IMR-90 (cell line): ENCODE data around the gene CAND2. TPM values are rescaled to one million over a fixed set of nuclear protein-coding genes. Genes with fewer than 3 reads are reported as not detected.

ENCODE experiments used
- ATAC-seq: fragments of 200-7000 bp; cut with Tn5 transposase; 2 replicates; pipeline ENCODE4 v1.9.1; 2020; ENCODE audit warnings: low read depth, mild to moderate bottlenecking, moderate library complexity
- BruUV-seq: library from RNA; stranded (reverse); fragments of 400-500 nt; replicated peaks from 2 replicates; lab custom pipeline; 2021; lab: Mats Ljungman, UMichigan
- CTCF ChIA-PET: fragments of 300-600 bp; formaldehyde crosslinking; extraction: SDS; loops from one replicate; lab custom pipeline; 2021; ENCODE audit warnings: antibody characterized with exemption; lab: Yijun Ruan, JAX
- POLR2A ChIA-PET: fragments of 300-600 bp; sonication (Branson Sonifier 250); formaldehyde crosslinking; loops from one replicate; lab custom pipeline; 2022; ENCODE audit warnings: antibody characterized with exemption; ENCODE audit not compliant: unreplicated experiment; lab: Charles Lee
- DNase-seq: peaks from one replicate; pipeline ENCODE4 v3.0.0; 2013
- H2AFZ ChIP-seq: replicated peaks from 2 replicates; pipeline ENCODE3; 2013; ENCODE audit warnings: low read length, mild to moderate bottlenecking; ENCODE audit not compliant: poor library complexity
- H2AK5ac ChIP-seq: 2 replicates; pipeline ENCODE4 v1.6.1; 2013; ENCODE audit warnings: low read depth, low read length, inconsistent platforms
- H2AK9ac ChIP-seq: replicated peaks from 2 replicates; pipeline ENCODE3; 2013; ENCODE audit warnings: mild to moderate bottlenecking, low read depth, low read length, moderate library complexity; ENCODE audit not compliant: poor library complexity
- H2BK120ac ChIP-seq: 2 replicates; pipeline ENCODE4 v1.6.1; 2013; ENCODE audit warnings: low read depth, low read length, inconsistent platforms
- H2BK15ac ChIP-seq: 3 replicates; pipeline ENCODE4 v1.6.1; 2013; ENCODE audit warnings: low read depth, low read length, inconsistent platforms
- H2BK20ac ChIP-seq: 2 replicates; pipeline ENCODE4 v1.6.1; 2013; ENCODE audit warnings: low read depth, mild to moderate bottlenecking, inconsistent platforms, low read length, moderate library complexity
- H2BK5ac ChIP-seq: 2 replicates; pipeline ENCODE4 v1.6.1; 2013; ENCODE audit warnings: mild to moderate bottlenecking, low read depth, low read length, inconsistent platforms; ENCODE audit not compliant: poor library complexity, severe bottlenecking
- H3K14ac ChIP-seq: replicated peaks from 2 replicates; pipeline ENCODE4 v1.6.1; 2013; ENCODE audit warnings: low read depth, low read length, inconsistent platforms
- H3K18ac ChIP-seq: 2 replicates; pipeline ENCODE4 v1.6.1; 2013; ENCODE audit warnings: low read depth, low read length, control low read depth
- H3K23ac ChIP-seq: 2 replicates; pipeline ENCODE4 v1.6.1; 2013; ENCODE audit warnings: low read depth, low read length, inconsistent platforms
- H3K27ac ChIP-seq: 2 replicates; pipeline ENCODE4 v1.5.1; 2013; ENCODE audit warnings: mild to moderate bottlenecking, control low read depth, low read length; ENCODE audit not compliant: insufficient read depth
- H3K27me3 ChIP-seq: 2 replicates; pipeline ENCODE4 v1.6.1; 2013; ENCODE audit warnings: low read length; ENCODE audit not compliant: control insufficient read depth, insufficient read depth
- H3K36me3 ChIP-seq: 2 replicates; pipeline ENCODE4 v1.6.1; 2013; ENCODE audit warnings: low read length, mixed read lengths; ENCODE audit not compliant: control insufficient read depth, insufficient read depth
- H3K4ac ChIP-seq: 2 replicates; pipeline ENCODE4 v1.6.1; 2013; ENCODE audit warnings: low read depth, low read length, inconsistent platforms
- H3K4me1 ChIP-seq: 2 replicates; pipeline ENCODE4 v1.6.1; 2013; ENCODE audit warnings: low read length, mixed read lengths; ENCODE audit not compliant: control insufficient read depth, insufficient read depth
- H3K4me2 ChIP-seq: 2 replicates; pipeline ENCODE4 v1.6.1; 2013; ENCODE audit warnings: low read depth, mild to moderate bottlenecking, control low read depth, low read length, moderate library complexity
- H3K4me3 ChIP-seq: 2 replicates; pipeline ENCODE4 v1.5.1; 2013; ENCODE audit warnings: low read depth, mild to moderate bottlenecking, control low read depth, low read length, moderate library complexity; ENCODE audit not compliant: insufficient read depth
- H3K56ac ChIP-seq: 2 replicates; pipeline ENCODE4 v1.6.1; 2013; ENCODE audit warnings: low read length, inconsistent platforms; ENCODE audit not compliant: insufficient read depth; ENCODE audit errors: extremely low read depth
- H3K79me1 ChIP-seq, 2 experiments: 2 replicates each; pipeline ENCODE4 v1.6.1; 2013; ENCODE audit warnings: low read length in 2 of 2, inconsistent platforms in 1 of 2, low read depth in 1 of 2
- H3K9ac ChIP-seq: 2 replicates; pipeline ENCODE4 v1.6.1; 2013; ENCODE audit warnings: low read depth, low read length, control low read depth
- H3K9me1 ChIP-seq: 2 replicates; pipeline ENCODE4 v1.6.1; 2013; ENCODE audit warnings: low read length, inconsistent platforms; ENCODE audit not compliant: insufficient read depth
- H3K9me3 ChIP-seq: 2 replicates; pipeline ENCODE4 v1.6.1; 2013; ENCODE audit warnings: low read length; ENCODE audit not compliant: control insufficient read depth, insufficient read depth
- H4K20me1 ChIP-seq: 2 replicates; pipeline ENCODE4 v1.6.1; 2013; ENCODE audit warnings: low read length, inconsistent platforms; ENCODE audit not compliant: insufficient read depth
- H4K5ac ChIP-seq: 2 replicates; pipeline ENCODE4 v1.6.1; 2013; ENCODE audit warnings: mild to moderate bottlenecking, low read depth, low read length, control low read depth
- H4K8ac ChIP-seq, 2 experiments: 2 replicates each; pipeline ENCODE4 v1.6.1; 2013; ENCODE audit warnings: low read depth in 2 of 2, low read length in 2 of 2, control low read depth in 1 of 2, inconsistent platforms in 1 of 2
- H4K91ac ChIP-seq: 2 replicates; pipeline ENCODE4 v1.6.1; 2013; ENCODE audit warnings: low read depth, low read length, inconsistent platforms; ENCODE audit not compliant: insufficient read depth
- CEBPB ChIP-seq: IDR thresholded peaks from 2 replicates; pipeline ENCODE4 v1.6.1; 2012; ENCODE audit warnings: low read depth, low read length, improper control_type of control experiment
- RAD21 ChIP-seq: IDR thresholded peaks from 2 replicates; pipeline ENCODE4 v1.6.1; 2012; ENCODE audit warnings: low read length, improper control_type of control experiment
- WGBS, 2 experiments: methylation state at CpG; one replicate each; pipeline versions ENCODE4 v1.1.5 to v1.1.7; 2013; ENCODE audit warnings: missing lambda C conversion rate in 2 of 2; ENCODE audit not compliant: insufficient read length in 1 of 2; ENCODE audit errors: extremely low coverage in 2 of 2; 5-methylcytosine and 5-hydroxymethylcytosine counted together
- dilution Hi-C: fragments of 300-500 bp; cut with HindIII; formaldehyde crosslinking; loops from one replicate; pipeline ENCODE4 v1.14.3; 2018; ENCODE audit warnings: low sequenced_read_pairs; ENCODE audit not compliant: unreplicated experiment
- in situ Hi-C: fragments of 300-500 bp; cut with MboI; formaldehyde crosslinking; loops from 3 replicates; pipeline ENCODE4 v1.14.3; 2019; ENCODE audit warnings: low sequenced_read_pairs, inconsistent platforms, mixed read lengths
- intact Hi-C: fragments of 100-400 bp; cut with micrococcal nuclease; formaldehyde crosslinking; loops from 2 replicates; pipeline ENCODE4 v1.10.0; 2022
- polyA plus RNA-seq, 3 experiments: library from polyadenylated mRNA; depleted of rRNA; stranded (reverse); fragments of >200 nt; gene quantifications; 2 replicates each; pipeline ENCODE4 v1.2.3, GENCODE V29; 2012; ENCODE audit warnings: low replicate concordance in 1 of 3
- total RNA-seq: library from RNA; depleted of rRNA; stranded (reverse); fragments of >200 nt; gene quantifications from 2 replicates; pipeline ENCODE4 v1.2.3, GENCODE V29; 2012

The CAND2 gene
- total and polyA plus RNA-seq, 2 of the 4 experiments (the other 2 are of a cell fraction): 2.9 to 4.9 TPM

DNA sequence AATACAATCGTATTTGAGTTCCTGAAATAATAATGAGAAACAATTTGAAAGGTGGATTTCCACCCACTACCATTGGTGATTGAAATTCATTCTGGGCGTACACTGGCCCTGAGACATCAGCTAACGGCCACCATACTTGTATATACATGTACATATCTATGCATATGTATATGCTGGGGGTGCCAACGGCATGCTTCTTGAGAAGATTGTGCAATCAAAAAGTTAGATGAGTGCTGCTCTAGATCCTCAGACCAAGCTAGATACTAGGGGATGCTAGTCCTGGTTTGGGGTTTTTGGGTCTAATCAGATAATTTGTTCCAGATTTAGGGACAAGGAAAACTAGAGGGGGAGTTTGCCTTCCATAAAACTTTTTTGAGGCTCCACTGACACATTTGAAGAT is 40.3 kb upstream of the CAND2 start:
- peaks cover 10% of the 10 kb centered on the region; the same call in 1 of the 2 replicates for H3K9me1 ChIP-seq
- no peak overlapping the region for H2AFZ ChIP-seq
- H3K4ac ChIP-seq: no peak overlapping the region
- H2BK5ac ChIP-seq: no peak overlapping the region
- H3K27me3 ChIP-seq: no peaks in the 10 kb centered on the region
- no peak overlapping the region for H3K9ac ChIP-seq
- H3K79me1 ChIP-seq: no peaks in the 10 kb centered on the region
- H3K9me3 ChIP-seq: no peaks in the 10 kb centered on the region
- no peak overlapping the region for H4K91ac ChIP-seq
- no peak overlapping the region for H2AK9ac ChIP-seq
- H3K18ac ChIP-seq: no peak overlapping the region
- POLR2A ChIA-PET: no interaction called here
- H2BK120ac ChIP-seq: no peak overlapping the region
- H2BK15ac ChIP-seq: no peak overlapping the region
- no peak overlapping the region; a peak in 1 of 4 replicates for H4K8ac ChIP-seq
- BruUV-seq: no TSS peak
- H2AK5ac ChIP-seq: no peak overlapping the region
- no peaks in the 10 kb centered on the region for H4K20me1 ChIP-seq
- no peak overlapping the region for H3K27ac ChIP-seq
- no CpG with 5 or more reads among the region's 4 CpGs for WGBS, 2 experiments
- intact Hi-C loops: no loop called here
- DNase-seq: no peak
- H3K23ac ChIP-seq: no peak overlapping the region
- CTCF ChIA-PET: no interaction called here
- no peak for ATAC-seq
- no peak overlapping the region for H3K56ac ChIP-seq
- H3K36me3 ChIP-seq: no peaks in the 10 kb centered on the region
- H3K4me1 ChIP-seq: peaks cover 15% of the 10 kb centered on the region
- H4K5ac ChIP-seq: no peak overlapping the region
- H2BK20ac ChIP-seq: no peak overlapping the region
- dilution Hi-C loops: no loop called here
- TF ChIP-seq CEBPB: peak; percentile 84
- no peak for TF ChIP-seq RAD21
- no peak overlapping the region for H3K4me2 ChIP-seq
- H3K4me3 ChIP-seq: no peak overlapping the region
- in situ Hi-C loops: no loop called here
- no peak overlapping the region for H3K14ac ChIP-seq
